ENCODE data around the gene MEN1. TPM values are rescaled to one million over a fixed set of nuclear protein-coding genes. Genes with fewer than 3 reads are reported as not detected.

MEN1 gene
- total RNA-seq, 2 donors from 2014 or later, result 11.6 to 16.0 TPM

DNA sequence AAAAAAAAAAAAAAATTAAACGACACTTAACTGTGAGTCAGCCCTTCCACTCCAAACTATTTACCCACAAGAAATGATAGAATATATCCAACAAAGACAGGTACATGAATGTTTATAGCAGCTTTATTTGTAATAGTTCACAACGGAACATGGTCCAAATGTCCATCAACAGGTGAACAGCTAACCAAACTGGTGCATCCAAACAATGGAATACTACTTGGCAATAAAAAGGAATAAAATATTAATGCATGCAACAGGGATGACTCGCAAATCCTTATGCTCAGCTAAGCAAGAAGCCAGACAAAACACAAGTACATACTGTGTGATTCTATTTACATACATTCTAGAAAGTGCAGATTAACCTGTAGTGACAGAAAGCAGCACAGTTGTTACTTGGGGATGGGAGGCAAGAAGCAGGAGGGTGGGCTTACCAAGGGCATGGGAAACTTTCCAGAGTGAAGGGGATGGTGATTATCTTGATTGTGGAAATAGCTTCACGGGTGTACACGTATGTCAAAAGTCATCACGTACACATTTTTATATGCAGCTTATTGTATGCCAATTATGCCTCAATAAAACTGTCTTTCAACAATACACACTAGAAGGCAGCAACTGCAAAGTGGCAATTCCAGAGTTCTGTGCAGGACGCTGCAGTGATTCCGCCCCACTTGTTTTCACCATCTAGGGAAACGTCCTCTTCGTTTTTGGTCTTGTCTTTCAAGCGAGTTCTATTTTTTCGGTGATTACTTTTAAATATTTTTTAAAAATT is 25.4 kb downstream of the MEN1 start:
- Histone ChIP-seq H3K27me3 (replicated peaks; ENCODE audit: insufficient read depth) (no peaks in the 10 kb centered on the region), H3K36me3 (no peaks in the 10 kb centered on the region), H3K4me1 (ENCODE audit: control insufficient read depth in 1 of 2, low read depth in 2 of 2) (no peaks in the 10 kb centered on the region), H3K27ac (no peak overlapping the region), H3K4me3 (no peak overlapping the region), H3K9me3 (no peaks in the 10 kb centered on the region)
- no peak for ATAC-seq (ENCODE audit: insufficient number of reproducible peaks, low FRiP score, low read depth)
- no peak for DNase-seq (ENCODE audit: low spot score)
- TF ChIP-seq, protein P1, sequence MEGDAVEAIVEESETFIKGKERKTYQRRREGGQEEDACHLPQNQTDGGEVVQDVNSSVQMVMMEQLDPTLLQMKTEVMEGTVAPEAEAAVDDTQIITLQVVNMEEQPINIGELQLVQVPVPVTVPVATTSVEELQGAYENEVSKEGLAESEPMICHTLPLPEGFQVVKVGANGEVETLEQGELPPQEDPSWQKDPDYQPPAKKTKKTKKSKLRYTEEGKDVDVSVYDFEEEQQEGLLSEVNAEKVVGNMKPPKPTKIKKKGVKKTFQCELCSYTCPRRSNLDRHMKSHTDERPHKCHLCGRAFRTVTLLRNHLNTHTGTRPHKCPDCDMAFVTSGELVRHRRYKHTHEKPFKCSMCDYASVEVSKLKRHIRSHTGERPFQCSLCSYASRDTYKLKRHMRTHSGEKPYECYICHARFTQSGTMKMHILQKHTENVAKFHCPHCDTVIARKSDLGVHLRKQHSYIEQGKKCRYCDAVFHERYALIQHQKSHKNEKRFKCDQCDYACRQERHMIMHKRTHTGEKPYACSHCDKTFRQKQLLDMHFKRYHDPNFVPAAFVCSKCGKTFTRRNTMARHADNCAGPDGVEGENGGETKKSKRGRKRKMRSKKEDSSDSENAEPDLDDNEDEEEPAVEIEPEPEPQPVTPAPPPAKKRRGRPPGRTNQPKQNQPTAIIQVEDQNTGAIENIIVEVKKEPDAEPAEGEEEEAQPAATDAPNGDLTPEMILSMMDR (IDR thresholded peaks at IDR 0.05), result no peak

DNA sequence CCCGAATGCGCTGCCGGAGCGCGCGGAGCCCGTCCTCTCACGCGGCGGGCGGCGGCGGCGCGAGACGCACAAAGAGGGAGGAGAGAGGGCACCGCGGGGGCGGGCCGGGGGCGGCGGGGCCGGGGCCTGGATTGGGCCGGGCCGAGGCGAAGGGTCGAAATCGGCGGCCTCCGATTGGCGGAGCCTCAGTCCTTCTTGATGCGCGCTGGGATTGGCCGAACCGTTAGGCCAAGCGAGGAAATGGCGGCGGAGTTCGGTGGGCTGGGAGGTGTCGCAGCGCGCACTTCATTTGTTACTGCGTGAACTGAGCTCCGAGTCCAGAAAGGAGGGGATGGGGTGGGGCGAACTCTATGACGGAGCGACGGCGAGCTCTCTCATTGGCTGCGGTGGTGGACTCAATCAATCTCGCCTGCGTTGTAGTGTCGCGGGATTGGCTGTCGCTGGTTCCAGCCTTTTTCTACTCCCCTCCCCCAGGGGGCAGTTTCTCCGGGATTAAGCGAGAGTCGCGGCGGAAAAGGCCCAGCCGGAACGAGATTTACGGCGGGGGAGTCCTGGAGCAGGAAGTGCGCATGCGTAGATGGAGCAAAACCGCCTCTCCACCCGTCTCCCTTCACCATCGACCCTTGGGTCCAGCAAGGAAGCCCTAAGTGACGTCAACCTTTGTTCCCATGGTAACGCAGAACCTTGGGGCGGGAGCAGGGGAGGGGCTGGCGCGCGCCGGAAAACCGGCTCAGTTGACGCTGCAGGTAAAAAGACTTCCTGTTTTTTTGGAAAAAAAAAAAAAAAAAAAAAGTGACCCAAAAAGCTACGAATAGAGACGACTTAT is 31.7 kb downstream of the MEN1 start, which contains the start of gene SF1:
TSS of gene SF1 (minus strand) at position 70 of the 826 bp plus-strand sequence. CDS start 150 bp downstream, outside the sequence.
- Histone ChIP-seq H3K4me3 (peak within 1 kb of the TSS; percentile 96), H3K9me3 (no peaks in the 10 kb centered on the region), H3K27ac (peak within 1 kb of the TSS; percentile 99 to 100), H3K36me3 (peaks cover 25% of the 10 kb centered on the region), H3K27me3 (replicated peaks; ENCODE audit: insufficient read depth) (no peaks in the 10 kb centered on the region), H3K4me1 (ENCODE audit: control insufficient read depth in 1 of 2, low read depth in 2 of 2) (peaks cover 31 to 36% of the 10 kb centered on the region in 2 donors)
- ATAC-seq (ENCODE audit: insufficient number of reproducible peaks, low FRiP score, low read depth) (peak; percentile 92), DNase-seq (ENCODE audit: low spot score) (peak; percentile 98)
- TF ChIP-seq, protein P1 (IDR thresholded peaks at IDR 0.05), result no peak

- peaks cover 34 to 41% of the 10 kb centered on the region in 2 donors for H3K4me1 ChIP-seq (ENCODE audit: control insufficient read depth in 1 of 2, low read depth in 2 of 2)
- no peak for DNase-seq (ENCODE audit: low spot score)
Measured at GRCh38 chr11:64778223-64778472, 32.2 kb downstream of the MEN1 start.

GRCh38 chr11:64777449-64778222 is 32.7 kb downstream of the MEN1 start:
- TF ChIP-seq, protein P1 (IDR thresholded peaks at IDR 0.05), result no peak
- Histone ChIP-seq H3K36me3 (peaks cover 35% of the 10 kb centered on the region), H3K9me3 (no peaks in the 10 kb centered on the region), H3K4me1 (ENCODE audit: control insufficient read depth in 1 of 2, low read depth in 2 of 2) (peaks cover 39 to 46% of the 10 kb centered on the region in 2 donors), H3K27me3 (replicated peaks; ENCODE audit: insufficient read depth) (no peaks in the 10 kb centered on the region), H3K4me3 (peak overlapping the region; percentile 96), H3K27ac (peak overlapping the region; percentile 99 to 100)
- no peak for ATAC-seq (ENCODE audit: insufficient number of reproducible peaks, low FRiP score, low read depth)
- DNase-seq (ENCODE audit: low spot score), result peak; percentile 26

More at GRCh38 chr11:64778223-64778472, 32.2 kb downstream of the MEN1 start:
- Histone ChIP-seq H3K9me3 (no peaks in the 10 kb centered on the region), H3K27me3 (replicated peaks; ENCODE audit: insufficient read depth) (no peaks in the 10 kb centered on the region), H3K4me3 (peak overlapping the region; percentile 96), H3K27ac (peak overlapping the region; percentile 99 to 100), H3K36me3 (peaks cover 30% of the 10 kb centered on the region)
- ATAC-seq (ENCODE audit: insufficient number of reproducible peaks, low FRiP score, low read depth), result no peak
- TF ChIP-seq, protein P1 (IDR thresholded peaks at IDR 0.05), result no peak

All from thoracic aorta (tissue), 2 donors.